Erythroblast (primary cell): ENCODE data around the gene TUBA1C.

ENCODE experiments used
- GATA1 ChIP-seq: IDR thresholded peaks from 2 replicates; pipeline ENCODE4 v1.6.1; 2011; ENCODE audit warnings: low read depth, mild to moderate bottlenecking, control low read depth, low read length, moderate library complexity
- POLR2A ChIP-seq: IDR thresholded peaks from 2 replicates; pipeline ENCODE4 v1.6.1; 2011; ENCODE audit warnings: mild to moderate bottlenecking, low read length

GRCh38 chr12:49243631-49244030 is 21.3 kb upstream of the TUBA1C start:
- TF ChIP-seq POLR2A = no peak
- TF ChIP-seq GATA1 = no peak
